ENCODE data around the gene MAN1A2.
"Not testable (repeated sequence)": the region's sequence is repeated elsewhere in the genome, so short reads cannot be mapped to it uniquely, and the experiment has no call there.

The MAN1A2 gene

DNA sequence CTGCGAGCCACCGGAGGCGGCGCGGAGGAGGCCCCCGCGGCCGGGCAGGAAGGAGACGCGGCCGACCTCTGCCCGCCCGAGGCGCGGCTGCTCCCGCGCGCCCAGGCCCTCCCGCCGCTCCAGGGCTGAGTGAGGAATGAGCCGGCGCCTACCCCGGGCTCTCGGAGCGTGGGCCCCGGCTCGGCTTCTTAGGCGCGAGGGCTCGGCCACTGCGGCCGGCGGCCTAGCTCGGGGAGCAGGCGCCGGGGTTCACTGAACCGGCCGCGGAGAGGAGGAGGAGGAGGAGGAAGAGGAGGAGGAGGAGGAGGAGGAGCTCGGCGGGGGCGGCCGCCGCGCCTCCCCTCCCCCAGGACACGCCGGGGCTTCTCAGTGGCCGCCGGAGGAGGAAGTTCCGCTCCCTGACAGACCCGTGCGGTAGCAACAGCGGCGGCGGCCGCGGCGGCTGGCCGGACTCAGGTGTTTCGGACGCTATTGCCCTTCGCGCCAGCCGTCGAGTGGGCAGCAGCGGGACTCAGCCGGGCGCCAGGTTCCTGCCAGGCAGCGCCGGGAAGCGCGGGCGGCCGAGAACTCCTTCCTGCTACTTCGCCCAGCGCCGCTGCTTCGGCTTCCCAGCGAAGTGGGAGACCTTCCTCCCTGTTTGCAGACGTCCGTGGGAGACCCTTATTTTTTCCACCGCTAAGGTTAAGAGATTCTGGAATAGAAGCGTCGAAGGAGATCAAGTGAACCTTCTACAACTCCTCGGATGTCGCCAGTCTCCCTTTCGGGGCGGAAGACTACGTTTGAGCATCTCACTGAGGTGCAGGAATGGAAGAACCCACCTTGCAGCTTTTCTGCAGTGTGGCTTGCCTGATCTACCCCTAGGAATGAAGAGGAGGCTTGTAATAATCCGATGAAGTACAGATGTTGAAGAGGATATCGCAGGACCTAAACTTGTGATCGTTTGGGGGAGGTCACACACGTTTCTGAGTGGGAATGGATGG is at the start of gene MAN1A2:
Gene MAN1A2, plus strand, starts transcription at position 404 of the 980 bp plus-strand sequence. CDS start 735 bp downstream, outside the sequence.
- Histone ChIP-seq H3K27ac (ENCODE audit: low read depth, low read length) (peak within 1 kb of the TSS; percentile 96), H3K4me3 (ENCODE audit: low read length) (peak within 1 kb of the TSS; percentile 98), H3K4me1 (ENCODE audit: control insufficient read depth, insufficient read depth, low read length) (peaks cover 3% of the 10 kb centered on the region), H3K36me3 (ENCODE audit: control insufficient read depth, insufficient read depth, low read length) (no peaks in the 10 kb centered on the region), H3K27me3 (ENCODE audit: control insufficient read depth, insufficient read depth, low read length) (no peaks in the 10 kb centered on the region), H3K9ac (ENCODE audit: low read length) (peak within 1 kb of the TSS; percentile 94)

DNA sequence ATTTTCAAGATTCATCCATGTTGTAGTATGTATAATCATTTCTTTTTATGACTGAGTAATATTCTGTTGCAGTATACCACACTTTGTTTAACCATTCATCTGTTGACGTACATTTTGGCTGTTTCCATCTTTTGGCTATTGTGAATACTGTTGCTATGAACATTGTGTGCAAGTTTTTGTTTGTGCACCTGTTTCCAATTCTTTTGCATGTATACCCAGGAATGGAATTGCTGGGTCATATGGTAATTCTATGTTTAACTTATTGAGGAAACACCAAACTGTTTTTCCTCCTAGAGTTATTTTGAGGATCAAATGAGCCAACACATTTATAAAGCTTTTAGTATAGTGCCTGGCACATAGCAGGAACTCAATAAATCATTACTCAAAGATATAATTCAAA is 49.2 kb upstream of the MAN1A2 start:
- H3K36me3 ChIP-seq (ENCODE audit: control insufficient read depth, insufficient read depth, low read length): no peaks in the 10 kb centered on the region
- no peak overlapping the region for H3K4me3 ChIP-seq (ENCODE audit: low read length)
- no peaks in the 10 kb centered on the region for H3K4me1 ChIP-seq (ENCODE audit: control insufficient read depth, insufficient read depth, low read length)
- no peaks in the 10 kb centered on the region for H3K27me3 ChIP-seq (ENCODE audit: control insufficient read depth, insufficient read depth, low read length)
- H3K27ac ChIP-seq (ENCODE audit: low read depth, low read length): no peak overlapping the region
- H3K9ac ChIP-seq (ENCODE audit: low read length): no peak overlapping the region

DNA sequence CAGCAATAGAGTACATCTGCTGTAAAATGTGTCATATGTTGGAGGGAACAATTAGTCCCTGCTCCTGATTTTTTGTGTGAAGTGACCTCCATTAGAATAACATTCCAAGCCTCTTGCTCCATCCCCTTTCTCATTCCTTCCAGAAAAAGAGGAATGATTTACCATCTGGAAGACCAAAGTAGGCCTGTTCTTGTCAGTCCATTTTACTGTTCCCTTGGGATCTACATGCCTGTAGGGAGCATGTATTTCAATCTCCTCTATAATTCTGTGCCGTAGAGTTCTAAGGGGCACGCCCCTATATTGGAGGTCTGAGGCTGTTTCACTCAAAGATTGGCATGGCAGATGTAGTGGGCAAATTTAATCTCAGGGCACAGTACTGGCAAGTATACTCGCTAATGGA is 48.8 kb upstream of the MAN1A2 start:
- H3K4me1 ChIP-seq (ENCODE audit: control insufficient read depth, insufficient read depth, low read length): no peaks in the 10 kb centered on the region
- no peaks in the 10 kb centered on the region for H3K27me3 ChIP-seq (ENCODE audit: control insufficient read depth, insufficient read depth, low read length)
- H3K36me3 ChIP-seq (ENCODE audit: control insufficient read depth, insufficient read depth, low read length): no peaks in the 10 kb centered on the region
- H3K9ac ChIP-seq (ENCODE audit: low read length): no peak overlapping the region
- no peak overlapping the region for H3K4me3 ChIP-seq (ENCODE audit: low read length)
- no peak overlapping the region for H3K27ac ChIP-seq (ENCODE audit: low read depth, low read length)

DNA sequence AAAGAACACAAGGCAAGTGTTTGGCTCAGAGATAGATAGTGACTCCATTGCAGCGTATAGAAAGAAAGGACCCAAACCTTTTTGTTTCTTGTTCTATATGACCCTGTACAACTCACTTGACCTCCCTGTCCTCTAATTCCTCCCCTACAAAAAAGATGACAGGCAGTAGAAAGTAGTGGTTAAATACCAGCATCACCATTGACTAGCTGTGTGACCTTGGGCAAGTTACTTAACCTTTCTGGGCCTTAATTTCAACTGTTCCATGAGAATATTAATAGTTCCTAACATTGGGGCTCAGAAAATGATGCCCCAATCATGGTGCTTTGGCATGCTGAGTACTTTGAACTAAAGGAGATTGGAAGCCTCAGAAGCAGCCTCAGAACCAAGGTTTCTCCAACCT is 46.7 kb upstream of the MAN1A2 start:
- no peak overlapping the region for H3K9ac ChIP-seq (ENCODE audit: low read length)
- no peaks in the 10 kb centered on the region for H3K36me3 ChIP-seq (ENCODE audit: control insufficient read depth, insufficient read depth, low read length)
- H3K27me3 ChIP-seq (ENCODE audit: control insufficient read depth, insufficient read depth, low read length): no peaks in the 10 kb centered on the region
- H3K4me1 ChIP-seq (ENCODE audit: control insufficient read depth, insufficient read depth, low read length): no peaks in the 10 kb centered on the region
- H3K27ac ChIP-seq (ENCODE audit: low read depth, low read length): no peak overlapping the region
- H3K4me3 ChIP-seq (ENCODE audit: low read length): no peak overlapping the region

DNA sequence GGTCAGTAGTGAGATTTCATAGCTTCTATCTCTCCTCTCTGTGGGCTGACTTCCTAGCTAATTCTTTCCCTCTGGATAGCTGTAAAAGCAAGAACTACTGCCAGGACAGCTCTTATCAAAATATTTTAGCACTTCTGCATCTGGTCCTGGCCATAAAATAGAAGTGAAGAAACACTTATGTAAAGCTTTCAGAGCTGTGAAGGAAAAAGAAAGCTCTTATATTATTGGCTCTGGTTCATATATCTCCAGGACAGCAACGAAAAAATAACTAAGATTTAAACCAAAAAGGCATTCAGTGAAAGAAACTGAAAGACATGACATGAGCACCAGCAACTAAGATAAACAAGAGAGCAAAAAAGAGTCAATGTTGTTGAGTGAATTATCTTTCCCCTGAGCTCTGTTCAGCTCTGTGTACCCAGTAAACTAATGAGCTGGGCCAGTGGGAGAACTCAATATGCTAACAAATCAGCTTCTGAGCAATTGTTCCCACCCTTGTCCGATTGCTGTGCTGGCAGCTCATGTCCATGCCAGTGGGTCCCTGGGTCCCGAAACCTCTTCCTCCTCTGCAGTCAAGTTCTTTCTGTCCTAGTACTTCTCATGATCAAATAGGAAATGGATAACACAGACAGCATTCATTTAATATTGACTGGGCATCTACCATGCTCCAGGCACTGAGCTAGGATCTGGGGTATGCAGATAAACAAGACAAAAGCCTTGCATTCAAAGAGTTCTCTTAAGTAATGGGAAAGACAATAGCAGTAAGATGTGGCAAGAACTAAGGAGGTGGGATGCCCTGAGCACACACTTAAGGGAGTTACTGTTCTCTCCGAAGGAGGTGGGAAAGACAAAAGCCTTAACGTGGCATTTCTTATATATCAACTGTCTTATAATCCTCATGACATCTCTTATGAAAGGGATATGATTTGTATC is 45.3 kb upstream of the MAN1A2 start:
- Histone ChIP-seq H3K27ac (ENCODE audit: low read depth, low read length) (no peak overlapping the region), H3K9ac (ENCODE audit: low read length) (no peak overlapping the region), H3K27me3 (ENCODE audit: control insufficient read depth, insufficient read depth, low read length) (no peaks in the 10 kb centered on the region), H3K4me1 (ENCODE audit: control insufficient read depth, insufficient read depth, low read length) (no peaks in the 10 kb centered on the region), H3K36me3 (ENCODE audit: control insufficient read depth, insufficient read depth, low read length) (no peaks in the 10 kb centered on the region), H3K4me3 (ENCODE audit: low read length) (no peak overlapping the region)

DNA sequence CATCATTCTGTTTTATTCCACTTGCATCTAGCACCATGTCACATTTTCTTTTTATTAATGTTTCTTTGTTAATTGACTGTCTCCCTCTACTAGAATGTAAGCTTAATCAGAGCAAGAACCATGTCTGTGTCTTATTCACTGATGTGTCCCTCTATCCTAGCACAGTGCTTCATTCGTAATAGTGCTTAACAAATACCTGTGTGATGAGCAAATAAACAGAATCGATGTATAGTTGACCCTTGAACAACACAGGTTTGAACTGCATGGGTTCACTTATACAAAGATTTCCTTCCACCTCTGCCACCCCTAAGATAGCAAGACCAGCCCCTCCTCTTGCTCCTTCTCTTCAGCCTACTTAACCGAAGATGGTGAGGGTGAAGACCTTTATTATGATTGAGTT is 42.9 kb upstream of the MAN1A2 start:
- H3K4me1 ChIP-seq (ENCODE audit: control insufficient read depth, insufficient read depth, low read length): no peaks in the 10 kb centered on the region
- H3K9ac ChIP-seq (ENCODE audit: low read length): no peak overlapping the region
- no peaks in the 10 kb centered on the region for H3K36me3 ChIP-seq (ENCODE audit: control insufficient read depth, insufficient read depth, low read length)
- no peaks in the 10 kb centered on the region for H3K27me3 ChIP-seq (ENCODE audit: control insufficient read depth, insufficient read depth, low read length)
- H3K4me3 ChIP-seq (ENCODE audit: low read length): no peak overlapping the region
- no peak overlapping the region for H3K27ac ChIP-seq (ENCODE audit: low read depth, low read length)

DNA sequence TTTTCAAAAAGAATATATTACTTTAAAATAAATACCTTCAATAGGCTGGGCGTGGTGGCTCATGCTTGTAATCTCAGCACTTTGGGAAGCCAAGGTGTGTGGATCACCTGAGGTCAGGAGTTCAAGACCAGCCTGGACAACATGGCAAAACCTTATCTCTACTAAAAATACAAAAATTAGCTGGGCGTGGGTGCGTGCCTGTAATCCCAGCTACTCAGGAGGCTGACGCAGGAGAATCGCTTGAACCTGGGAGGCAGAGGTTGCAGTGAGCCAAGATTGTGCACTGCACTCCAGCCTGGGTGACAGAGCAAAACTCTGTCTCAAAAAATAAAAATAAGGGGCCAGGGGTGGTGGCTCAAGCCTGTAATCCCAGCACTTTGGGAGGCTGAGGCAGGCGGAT is 41.2 kb upstream of the MAN1A2 start:
- H3K9ac ChIP-seq (ENCODE audit: low read length); H3K4me3 ChIP-seq (ENCODE audit: low read length); H3K4me1 ChIP-seq (ENCODE audit: control insufficient read depth, insufficient read depth, low read length); H3K27me3 ChIP-seq (ENCODE audit: control insufficient read depth, insufficient read depth, low read length); H3K36me3 ChIP-seq (ENCODE audit: control insufficient read depth, insufficient read depth, low read length); H3K27ac ChIP-seq (ENCODE audit: low read depth, low read length): not testable (repeated sequence)

DNA sequence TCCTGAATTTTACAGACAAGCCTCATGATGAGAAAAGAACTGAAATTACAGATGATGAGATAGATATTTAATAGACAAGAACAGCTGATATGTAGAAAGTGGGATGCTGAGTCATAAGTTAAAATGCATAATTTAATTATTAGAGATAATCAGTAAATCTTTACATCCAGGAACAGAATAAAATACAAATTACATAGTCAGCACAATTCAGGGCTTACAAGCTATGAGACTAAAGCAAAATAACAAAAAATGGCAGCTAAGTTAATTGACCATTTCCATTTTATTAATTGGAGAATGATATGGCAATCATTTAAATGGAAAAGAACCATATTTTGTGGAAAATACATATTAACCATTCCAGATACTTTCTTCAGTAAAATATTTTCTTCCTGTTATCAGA is 40.2 kb upstream of the MAN1A2 start:
- H3K27me3 ChIP-seq (ENCODE audit: control insufficient read depth, insufficient read depth, low read length): no peaks in the 10 kb centered on the region
- H3K36me3 ChIP-seq (ENCODE audit: control insufficient read depth, insufficient read depth, low read length): no peaks in the 10 kb centered on the region
- H3K4me1 ChIP-seq (ENCODE audit: control insufficient read depth, insufficient read depth, low read length): no peaks in the 10 kb centered on the region
- H3K27ac ChIP-seq (ENCODE audit: low read depth, low read length): no peak overlapping the region
- H3K4me3 ChIP-seq (ENCODE audit: low read length): no peak overlapping the region
- no peak overlapping the region for H3K9ac ChIP-seq (ENCODE audit: low read length)

DNA sequence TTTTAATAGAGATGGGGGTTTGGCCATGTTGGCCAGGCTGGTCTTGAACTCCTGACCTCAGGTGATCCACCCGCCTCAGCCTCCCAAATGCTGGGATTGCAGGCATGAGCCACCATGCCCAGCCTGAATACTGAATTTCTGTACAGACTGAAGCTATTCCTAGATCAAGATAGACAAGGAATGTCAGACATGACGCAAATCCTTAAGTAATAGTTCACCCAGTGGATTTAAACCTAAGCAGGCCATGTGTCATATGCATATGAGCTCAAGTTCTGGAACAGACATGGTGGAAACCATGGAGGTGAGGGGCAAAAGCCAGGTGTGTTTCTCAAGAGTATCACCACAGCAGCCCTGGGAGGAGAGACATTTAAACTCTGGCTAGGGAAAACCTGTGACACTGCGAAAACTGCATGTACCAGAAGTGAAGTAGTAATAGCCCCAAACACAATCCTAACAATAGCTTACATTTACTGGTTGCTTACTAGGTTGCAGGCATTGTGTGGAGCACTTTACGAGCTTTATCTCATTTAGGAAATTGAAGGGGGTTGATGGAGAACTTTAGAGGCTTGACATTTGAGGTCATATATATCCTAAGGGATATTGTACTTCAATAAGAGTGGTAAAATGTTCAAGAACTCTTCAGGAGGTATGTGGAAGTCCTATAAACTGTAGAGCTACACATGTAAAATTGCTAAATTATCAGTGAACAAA is 31.7 kb upstream of the MAN1A2 start:
- Histone ChIP-seq H3K36me3 (ENCODE audit: control insufficient read depth, insufficient read depth, low read length) (no peaks in the 10 kb centered on the region), H3K9ac (ENCODE audit: low read length) (no peak overlapping the region), H3K4me3 (ENCODE audit: low read length) (no peak overlapping the region), H3K27ac (ENCODE audit: low read depth, low read length) (no peak overlapping the region), H3K4me1 (ENCODE audit: control insufficient read depth, insufficient read depth, low read length) (no peaks in the 10 kb centered on the region), H3K27me3 (ENCODE audit: control insufficient read depth, insufficient read depth, low read length) (no peaks in the 10 kb centered on the region)

DNA sequence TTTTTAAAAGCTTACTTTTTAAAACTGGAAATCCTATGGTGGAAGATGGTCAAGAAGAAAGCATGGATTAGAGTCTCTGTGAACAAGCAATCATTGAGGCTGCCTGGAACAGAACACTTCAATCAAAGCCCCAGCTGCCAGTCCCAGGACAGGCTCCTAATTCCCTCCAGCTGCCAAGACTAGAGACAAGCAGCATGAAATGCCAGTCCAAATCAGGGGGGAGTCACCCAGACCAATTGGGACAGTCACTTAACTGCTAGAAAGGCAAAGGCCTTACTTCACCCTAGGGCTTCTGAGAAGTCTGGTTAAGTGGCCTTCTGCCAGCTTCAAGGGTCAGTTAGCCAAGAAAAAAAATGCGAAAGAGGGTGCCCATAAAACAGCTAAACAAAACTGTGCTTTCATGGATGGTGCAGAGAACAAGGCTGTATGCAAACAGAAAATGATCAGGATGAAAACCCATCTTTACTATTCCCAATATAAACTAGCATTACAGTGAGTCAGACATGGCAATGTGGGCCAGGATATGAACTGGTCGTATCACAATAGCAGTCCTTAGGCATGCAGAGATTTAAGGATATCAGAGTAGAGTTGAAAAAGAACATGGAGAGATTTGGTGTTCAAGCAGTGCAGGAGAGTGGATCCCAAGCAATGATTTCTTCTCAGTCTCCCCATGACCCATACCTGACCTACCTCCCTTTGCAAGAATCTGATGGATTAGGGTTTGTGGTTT is 31.0 kb upstream of the MAN1A2 start:
- H3K9ac ChIP-seq (ENCODE audit: low read length): no peak overlapping the region
- H3K4me1 ChIP-seq (ENCODE audit: control insufficient read depth, insufficient read depth, low read length): no peaks in the 10 kb centered on the region
- H3K27me3 ChIP-seq (ENCODE audit: control insufficient read depth, insufficient read depth, low read length): no peaks in the 10 kb centered on the region
- H3K4me3 ChIP-seq (ENCODE audit: low read length): no peak overlapping the region
- no peaks in the 10 kb centered on the region for H3K36me3 ChIP-seq (ENCODE audit: control insufficient read depth, insufficient read depth, low read length)
- H3K27ac ChIP-seq (ENCODE audit: low read depth, low read length): no peak overlapping the region

DNA sequence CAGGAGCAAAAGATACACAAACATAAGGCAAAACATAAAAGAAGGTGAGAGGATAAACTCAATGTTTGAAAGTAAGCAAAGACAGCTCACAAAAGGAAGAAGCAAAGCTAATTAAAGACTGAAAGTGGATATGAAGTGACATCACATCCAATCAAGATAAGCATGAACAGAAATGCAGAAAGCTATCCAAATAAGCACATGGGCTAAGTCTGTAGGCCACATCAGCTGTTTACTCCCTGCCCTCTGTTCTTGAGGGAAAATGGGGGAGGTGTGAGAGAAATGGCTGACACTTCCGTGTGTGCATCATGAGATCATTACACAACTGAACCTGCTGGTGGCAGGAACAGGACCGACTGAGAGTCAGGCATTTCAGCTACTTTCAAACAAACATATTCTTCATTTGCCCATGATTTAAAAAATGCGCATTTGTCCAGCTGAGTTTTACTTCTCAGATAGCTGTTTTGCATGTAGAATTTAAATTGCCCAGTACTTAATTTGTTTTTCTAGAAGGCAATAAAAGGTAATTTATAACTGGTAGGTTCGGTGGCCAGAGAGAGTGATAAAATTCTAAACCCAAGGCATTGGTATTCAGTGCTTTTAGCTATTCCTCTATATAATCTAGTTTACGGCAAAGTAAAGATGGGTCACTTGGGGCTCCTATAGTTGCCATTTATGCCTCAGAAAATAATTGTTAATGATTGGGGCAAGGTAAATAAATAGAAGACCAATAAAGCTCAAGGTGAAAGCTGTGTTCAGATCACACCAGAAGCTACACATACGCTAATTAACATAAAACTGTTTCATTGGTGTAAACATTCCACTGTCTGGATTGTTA is 27.2 kb upstream of the MAN1A2 start:
- Histone ChIP-seq H3K36me3 (ENCODE audit: control insufficient read depth, insufficient read depth, low read length) (no peaks in the 10 kb centered on the region), H3K4me1 (ENCODE audit: control insufficient read depth, insufficient read depth, low read length) (no peaks in the 10 kb centered on the region), H3K4me3 (ENCODE audit: low read length) (no peak overlapping the region), H3K27ac (ENCODE audit: low read depth, low read length) (no peak overlapping the region), H3K27me3 (ENCODE audit: control insufficient read depth, insufficient read depth, low read length) (no peaks in the 10 kb centered on the region), H3K9ac (ENCODE audit: low read length) (no peak overlapping the region)
